Esophagus squamous epithelium (tissue), 4 donors: ENCODE measurements around the gene APOL3.

ENCODE experiments used
- CTCF ChIP-seq, 6 experiments: fragments of 450-650 bp in 4 of 6; fragments of 200-600 bp in 2 of 6; sonication (generic) in 2 of 6; IDR thresholded peaks; one replicate each; pipeline ENCODE4 v1.5.1; 2016 to 2019; ENCODE audit warnings: antibody characterized with exemption in 6 of 6, mild to moderate bottlenecking in 4 of 6, moderate library complexity in 4 of 6
- POLR2A ChIP-seq, 4 donors: fragments of 450-650 bp; IDR thresholded peaks; one replicate each; pipeline ENCODE4 v1.6.1; 2017; ENCODE audit warnings: antibody characterized with exemption in 4 of 4, mild to moderate bottlenecking in 4 of 4, moderate library complexity in 3 of 4

GRCh38 chr22:36135306-36135980, 25.1 kb downstream of the APOL3 start:
- no peak for TF ChIP-seq CTCF (IDR thresholded peaks at IDR 0.05)
- TF ChIP-seq POLR2A (IDR thresholded peaks at IDR 0.05): no peak
